ENCODE data around the gene SH3RF2.

GRCh38 chr5:145887217-145887616 is 49.2 kb upstream of the SH3RF2 start:
- no peak for TF ChIP-seq MEIS1 (CRISPR knock-in tag; IDR thresholded peaks at IDR 0.05; ENCODE audit: borderline replicate concordance)
- TF ChIP-seq ZNF266 (tag by site-specific recombination; IDR thresholded peaks at IDR 0.05; ENCODE audit: low read depth), result no peak
- TF ChIP-seq ZNF366 (tag by site-specific recombination; conservative IDR thresholded peaks at IDR 0.05), result no peak
- TF ChIP-seq CTCF (tag by site-specific recombination; IDR thresholded peaks at IDR 0.05), result no peak
- TF ChIP-seq ZBTB7A (tag by site-specific recombination; IDR thresholded peaks at IDR 0.05; ENCODE audit: low read depth), result no peak
- no peak for TF ChIP-seq ZNF211 (tag by site-specific recombination; IDR thresholded peaks at IDR 0.05; ENCODE audit: low read depth)
- no peak for TF ChIP-seq GLI4 (tag by site-specific recombination; IDR thresholded peaks at IDR 0.05)
- no peak for TF ChIP-seq ZNF274 (IDR thresholded peaks at IDR 0.05; ENCODE audit: low read length)
- TF ChIP-seq ZNF274 (tag by site-specific recombination; IDR thresholded peaks at IDR 0.05; ENCODE audit: borderline replicate concordance), result no peak
- no peak for TF ChIP-seq ZNF362 (tag by site-specific recombination; IDR thresholded peaks at IDR 0.05)
- no peak for TF ChIP-seq ZBTB11 (tag by site-specific recombination; conservative IDR thresholded peaks at IDR 0.05; ENCODE audit: low read depth)

All from HEK293 (cell line).